Loucy (cell line): ENCODE data around the gene RSRC1.

Source experiments
- H2AFZ ChIP-seq: fragments of 200-600 bp; sonication (generic); 2 replicates; pipeline ENCODE4 v1.6.0; 2016; ENCODE audit warnings: antibody characterized with exemption, mild to moderate bottlenecking, low read length, moderate library complexity
- H3F3A ChIP-seq: fragments of 200-600 bp; 2 replicates; pipeline ENCODE4 v1.6.0; 2016; ENCODE audit warnings: antibody characterized with exemption, low read depth, mild to moderate bottlenecking
- H3K27me3 ChIP-seq: fragments of 200-600 bp; sonication (generic); 2 replicates; pipeline ENCODE4 v1.6.1; 2014; ENCODE audit warnings: low read length, mild to moderate bottlenecking; ENCODE audit not compliant: insufficient read depth, poor library complexity, severe bottlenecking
- H3K36me3 ChIP-seq: fragments of 200-600 bp; sonication (generic); 2 replicates; pipeline ENCODE4 v1.6.1; 2016; ENCODE audit warnings: low read length; ENCODE audit not compliant: insufficient read depth
- H3K4me1 ChIP-seq: fragments of 200-600 bp; sonication (generic); 2 replicates; pipeline ENCODE4 v1.5.1; 2014; ENCODE audit warnings: low read length, mild to moderate bottlenecking; ENCODE audit not compliant: insufficient read depth, poor library complexity, severe bottlenecking
- H3K4me2 ChIP-seq: fragments of 200-600 bp; sonication (generic); 2 replicates; pipeline ENCODE4 v1.6.0; 2014; ENCODE audit warnings: antibody characterized with exemption, low read length, low read depth, mild to moderate bottlenecking; ENCODE audit not compliant: poor library complexity, severe bottlenecking
- H3K4me3 ChIP-seq: fragments of 200-600 bp; sonication (generic); 2 replicates; pipeline ENCODE4 v1.5.1; 2014; ENCODE audit warnings: low read length, mild to moderate bottlenecking, mixed read lengths; ENCODE audit not compliant: poor library complexity, severe bottlenecking
- H3K79me2 ChIP-seq: fragments of 200-600 bp; sonication (generic); 2 replicates; pipeline ENCODE4 v1.6.1; 2014; ENCODE audit warnings: low read length; ENCODE audit not compliant: insufficient read depth
- H3K9ac ChIP-seq: fragments of 200-600 bp; sonication (generic); 2 replicates; pipeline ENCODE4 v1.6.0; 2014; ENCODE audit warnings: mild to moderate bottlenecking, low read depth, low read length, moderate library complexity; ENCODE audit not compliant: poor library complexity, severe bottlenecking
- H3K9me2 ChIP-seq: fragments of 200-600 bp; sonication (generic); replicated peaks from 2 replicates; pipeline ENCODE4 v1.6.1; 2016; ENCODE audit warnings: low read depth, low read length, mixed read lengths
- H3K9me3 ChIP-seq: fragments of 200-600 bp; sonication (generic); 2 replicates; pipeline ENCODE4 v1.6.1; 2014; ENCODE audit warnings: mild to moderate bottlenecking, antibody characterized with exemption, low read length, low read depth; ENCODE audit not compliant: insufficient read depth
- H4K20me1 ChIP-seq: fragments of 200-600 bp; sonication (generic); 2 replicates; pipeline ENCODE4 v1.6.0; 2014; ENCODE audit warnings: antibody characterized with exemption, low read length, mild to moderate bottlenecking; ENCODE audit not compliant: insufficient read depth, poor library complexity, severe bottlenecking
- EZH2phosphoT487 ChIP-seq: fragments of 200-600 bp; IDR thresholded peaks from 2 replicates; pipeline ENCODE4 v1.6.1; 2018; ENCODE audit warnings: antibody characterized with exemption, mild to moderate bottlenecking, moderate library complexity, borderline replicate concordance
- TF ChIP-seq, protein P1 (sequence below): fragments of 200-600 bp; sonication (generic); conservative IDR thresholded peaks from 2 replicates; pipeline ENCODE4 v1.5.1; 2014; ENCODE audit warnings: mild to moderate bottlenecking, antibody characterized with exemption, low read length

Gene RSRC1

DNA sequence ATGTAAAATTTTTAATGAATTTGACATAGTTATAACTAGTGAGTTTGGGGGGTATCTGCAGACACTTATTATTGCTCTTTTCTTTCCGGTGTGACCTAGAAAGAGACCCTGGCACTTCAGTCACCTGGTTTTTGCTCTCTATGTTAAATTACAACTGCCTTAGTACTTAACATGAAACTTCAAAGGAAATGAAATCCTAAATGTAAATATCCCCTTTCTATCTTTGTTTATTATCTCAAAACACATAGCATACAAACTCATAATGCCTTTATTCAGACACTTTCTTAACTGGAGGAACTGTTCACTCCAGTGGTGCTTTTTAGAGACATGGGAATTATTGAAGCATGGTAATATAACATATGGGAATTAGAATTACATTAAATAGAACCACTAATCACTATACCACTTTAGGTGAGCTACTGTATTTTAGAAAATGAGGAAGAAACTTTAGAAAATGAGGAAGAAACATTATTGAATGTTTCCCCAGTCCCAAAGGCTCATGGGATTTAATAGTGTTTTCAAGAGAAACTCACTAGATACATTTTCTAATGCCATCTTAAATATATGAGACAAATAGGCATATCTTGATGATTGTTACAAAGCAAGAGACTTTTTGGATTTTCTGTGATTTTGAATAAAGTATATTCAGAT, 341.6 kb downstream of the RSRC1 start:
- Histone ChIP-seq H3K79me2 (no peaks in the 10 kb centered on the region), H3K4me1 (no peaks in the 10 kb centered on the region), H4K20me1 (no peaks in the 10 kb centered on the region), H3F3A (no peaks in the 10 kb centered on the region), H3K36me3 (no peaks in the 10 kb centered on the region), H3K9me2 (no peaks in the 10 kb centered on the region), H2AFZ (no peak overlapping the region), H3K27me3 (no peaks in the 10 kb centered on the region), H3K4me2 (no peak overlapping the region), H3K9ac (no peak overlapping the region), H3K9me3 (no peaks in the 10 kb centered on the region), H3K4me3 (no peak overlapping the region)
- no peak for TF ChIP-seq EZH2phosphoT487
- TF ChIP-seq, protein P1, sequence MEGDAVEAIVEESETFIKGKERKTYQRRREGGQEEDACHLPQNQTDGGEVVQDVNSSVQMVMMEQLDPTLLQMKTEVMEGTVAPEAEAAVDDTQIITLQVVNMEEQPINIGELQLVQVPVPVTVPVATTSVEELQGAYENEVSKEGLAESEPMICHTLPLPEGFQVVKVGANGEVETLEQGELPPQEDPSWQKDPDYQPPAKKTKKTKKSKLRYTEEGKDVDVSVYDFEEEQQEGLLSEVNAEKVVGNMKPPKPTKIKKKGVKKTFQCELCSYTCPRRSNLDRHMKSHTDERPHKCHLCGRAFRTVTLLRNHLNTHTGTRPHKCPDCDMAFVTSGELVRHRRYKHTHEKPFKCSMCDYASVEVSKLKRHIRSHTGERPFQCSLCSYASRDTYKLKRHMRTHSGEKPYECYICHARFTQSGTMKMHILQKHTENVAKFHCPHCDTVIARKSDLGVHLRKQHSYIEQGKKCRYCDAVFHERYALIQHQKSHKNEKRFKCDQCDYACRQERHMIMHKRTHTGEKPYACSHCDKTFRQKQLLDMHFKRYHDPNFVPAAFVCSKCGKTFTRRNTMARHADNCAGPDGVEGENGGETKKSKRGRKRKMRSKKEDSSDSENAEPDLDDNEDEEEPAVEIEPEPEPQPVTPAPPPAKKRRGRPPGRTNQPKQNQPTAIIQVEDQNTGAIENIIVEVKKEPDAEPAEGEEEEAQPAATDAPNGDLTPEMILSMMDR: no peak

DNA sequence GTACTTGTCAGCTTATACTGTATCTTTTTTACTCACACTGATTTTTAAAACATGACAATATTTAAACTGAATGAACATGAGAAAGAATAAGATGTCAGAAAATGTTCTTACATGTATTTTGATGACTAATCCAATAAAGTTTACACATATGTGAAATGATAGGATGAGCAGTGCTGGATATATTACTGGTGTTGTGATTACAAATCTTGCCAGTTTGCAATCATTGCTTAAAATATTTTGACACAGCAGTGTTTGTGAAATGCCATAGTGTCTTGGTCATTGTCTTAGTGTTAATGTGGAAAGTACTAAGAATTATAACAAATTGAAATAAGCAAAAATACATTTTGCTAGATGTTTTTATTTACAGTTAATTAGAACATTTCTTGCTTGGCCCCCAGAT, 342.4 kb downstream of the RSRC1 start:
- no peaks in the 10 kb centered on the region for H3F3A ChIP-seq
- no peaks in the 10 kb centered on the region for H3K27me3 ChIP-seq
- H3K4me2 ChIP-seq: no peak overlapping the region
- no peaks in the 10 kb centered on the region for H3K9me2 ChIP-seq
- H2AFZ ChIP-seq: no peak overlapping the region
- no peaks in the 10 kb centered on the region for H3K36me3 ChIP-seq
- no peaks in the 10 kb centered on the region for H3K9me3 ChIP-seq
- no peaks in the 10 kb centered on the region for H3K79me2 ChIP-seq
- no peaks in the 10 kb centered on the region for H3K4me1 ChIP-seq
- H4K20me1 ChIP-seq: no peaks in the 10 kb centered on the region
- H3K9ac ChIP-seq: no peak overlapping the region
- TF ChIP-seq, protein P1: no peak
- TF ChIP-seq EZH2phosphoT487: no peak
- H3K4me3 ChIP-seq: no peak overlapping the region

DNA sequence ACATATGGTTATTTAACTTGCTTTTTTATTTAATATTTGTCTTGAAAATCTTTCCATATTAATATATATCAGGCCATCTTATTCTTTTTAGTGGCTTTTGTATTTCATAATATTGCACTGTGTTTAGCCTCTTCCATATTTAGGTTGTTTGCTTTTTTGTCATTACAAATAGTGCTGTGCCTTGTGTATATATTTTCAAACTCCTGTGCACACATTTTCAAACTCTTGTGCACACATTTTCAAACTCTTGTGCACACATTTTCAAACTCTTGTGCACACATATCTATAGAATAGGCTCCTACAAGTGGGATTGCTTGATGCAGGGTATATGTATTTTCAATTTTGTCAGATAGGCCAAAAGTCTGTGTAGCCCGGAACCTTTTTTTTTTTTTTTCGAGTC, 343.1 kb downstream of the RSRC1 start:
- TF ChIP-seq, protein P1: no peak
- no peak for TF ChIP-seq EZH2phosphoT487

More for the DNA sequence above, 343.1 kb downstream of the RSRC1 start:
- H3K4me3 ChIP-seq: no peak overlapping the region
- no peaks in the 10 kb centered on the region for H3F3A ChIP-seq
- no peaks in the 10 kb centered on the region for H3K4me1 ChIP-seq
- H4K20me1 ChIP-seq: no peaks in the 10 kb centered on the region
- no peaks in the 10 kb centered on the region for H3K79me2 ChIP-seq
- no peaks in the 10 kb centered on the region for H3K9me2 ChIP-seq
- H3K36me3 ChIP-seq: no peaks in the 10 kb centered on the region
- H3K9me3 ChIP-seq: no peaks in the 10 kb centered on the region
- H3K9ac ChIP-seq: no peak overlapping the region
- H2AFZ ChIP-seq: no peak overlapping the region
- H3K4me2 ChIP-seq: no peak overlapping the region
- no peaks in the 10 kb centered on the region for H3K27me3 ChIP-seq
